ENCODE measurements around the gene PRICKLE4.

Gene PRICKLE4

GRCh38 chr6:41787219-41787917 lies 6.8 kb downstream of the PRICKLE4 start, which contains the start of gene TOMM6 (continued):
- TF ChIP-seq TSHZ1 (tag by site-specific recombination; IDR thresholded peaks at IDR 0.05; ENCODE audit: borderline replicate concordance) (no peak), TCF7L2 (IDR thresholded peaks at IDR 0.05; ENCODE audit: borderline replicate concordance, low read depth, low read length) (no peak), ZNF148 (tag by site-specific recombination; IDR thresholded peaks at IDR 0.05; ENCODE audit: borderline replicate concordance) (no peak), ZNF571 (tag by site-specific recombination; IDR thresholded peaks at IDR 0.05) (no peak), ZBTB21 (tag by site-specific recombination; IDR thresholded peaks at IDR 0.05) (peak; percentile 82), ZNF692 (tag by site-specific recombination; IDR thresholded peaks at IDR 0.05) (peak; percentile 84), ZEB2 (tag by site-specific recombination; IDR thresholded peaks at IDR 0.05) (peak; percentile 99), BCL11A (tag by site-specific recombination; IDR thresholded peaks at IDR 0.05; ENCODE audit: low read depth) (0 out of 2 replicates have a peak, but pooled peaks have one; percentile 42), GFI1B (tag by site-specific recombination; IDR thresholded peaks at IDR 0.05) (no peak), PRDM6 (tag by site-specific recombination; IDR thresholded peaks at IDR 0.05) (no peak), ZBTB1 (tag by site-specific recombination; IDR thresholded peaks at IDR 0.05) (peak; percentile 96), TRIM28 (IDR thresholded peaks at IDR 0.05; ENCODE audit: borderline replicate concordance, low read length) (peak; percentile 51; the same call in 1 of the 2 replicates), ZNF157 (tag by site-specific recombination; IDR thresholded peaks at IDR 0.05) (no peak), ZNF37A (tag by site-specific recombination; IDR thresholded peaks at IDR 0.05) (no peak), ZSCAN16 (tag by site-specific recombination; IDR thresholded peaks at IDR 0.05) (peak; percentile 38; the same call in 1 of the 2 replicates), ZNF626 (tag by site-specific recombination; IDR thresholded peaks at IDR 0.05) (no peak), ZNF473 (tag by site-specific recombination; IDR thresholded peaks at IDR 0.05) (no peak), ZFP41 (tag by site-specific recombination; IDR thresholded peaks at IDR 0.05; ENCODE audit: borderline replicate concordance) (no peak), ZBTB17 (tag by site-specific recombination; IDR thresholded peaks at IDR 0.05) (no peak; the same call in 1 of the 2 replicates), ZNF776 (tag by site-specific recombination; IDR thresholded peaks at IDR 0.05; ENCODE audit: borderline replicate concordance) (no peak), HIC1 (tag by site-specific recombination; IDR thresholded peaks at IDR 0.05) (no peak), ZNF121 (tag by site-specific recombination; IDR thresholded peaks at IDR 0.05) (no peak), ZNF138 (tag by site-specific recombination; IDR thresholded peaks at IDR 0.05; ENCODE audit: borderline replicate concordance) (no peak), KLF8 (tag by site-specific recombination; IDR thresholded peaks at IDR 0.05) (peak; percentile 78), SCRT1 (tag by site-specific recombination; IDR thresholded peaks at IDR 0.05; ENCODE audit: borderline replicate concordance) (no peak)
